WTC11 (cell line): Measurements from ENCODE around the gene LCE1D. TPM values are rescaled to one million over a fixed set of nuclear protein-coding genes. Genes with fewer than 3 reads are reported as not detected.

Source experiments
- ATAC-seq: fragments of 200-7000 bp; cut with Tn5 transposase; 2 replicates; pipeline ENCODE4 v1.10.0; 2021; ENCODE audit warnings: mild to moderate bottlenecking, moderate library complexity
- CTCF ChIA-PET: fragments of 300-600 bp; sonication (Branson Sonifier 250); formaldehyde crosslinking; loops from one replicate; lab custom pipeline; 2021; ENCODE audit warnings: antibody characterized with exemption; lab: Charles Lee
- POLR2A ChIA-PET: fragments of 350-600 bp; sonication (Branson Sonifier 250); formaldehyde crosslinking; loops from one replicate; lab custom pipeline; 2021; ENCODE audit warnings: antibody characterized with exemption; lab: Charles Lee
- DNase-seq: peaks from one replicate; pipeline ENCODE4 v3.0.0; 2021; ENCODE audit warnings: low spot score
- H3K27ac Mint-ChIP-seq: 2 replicates; pipeline ENCODE4 v1.8.0; 2021; ENCODE audit warnings: mixed read lengths
- H3K27me3 Mint-ChIP-seq: 2 replicates; pipeline ENCODE4 v1.8.0; 2021; ENCODE audit warnings: low read depth, mild to moderate bottlenecking, moderate library complexity, mixed read lengths
- H3K36me3 Mint-ChIP-seq: 2 replicates; pipeline ENCODE4 v1.8.0; 2021; ENCODE audit warnings: mixed read lengths
- H3K4me1 Mint-ChIP-seq: 2 replicates; pipeline ENCODE4 v1.8.0; 2022; ENCODE audit warnings: mixed read lengths
- H3K4me3 Mint-ChIP-seq: 2 replicates; pipeline ENCODE4 v1.8.0; 2021; ENCODE audit warnings: mild to moderate bottlenecking, moderate library complexity, mixed read lengths
- H3K9me3 Mint-ChIP-seq: 2 replicates; pipeline ENCODE4 v1.8.0; 2021; ENCODE audit warnings: mixed read lengths
- ATF1 ChIP-seq: sonication (generic); formaldehyde crosslinking; IDR thresholded peaks from 2 replicates; pipeline ENCODE4 v1.8.1; 2023; ENCODE audit warnings: mild to moderate bottlenecking, moderate library complexity, missing genetic modification reagents
- CBFB ChIP-seq: sonication (generic); formaldehyde crosslinking; IDR thresholded peaks from 2 replicates; pipeline ENCODE4 v1.8.1; 2022; ENCODE audit warnings: mild to moderate bottlenecking, low read depth, missing genetic modification reagents
- E2F4 ChIP-seq: sonication (generic); formaldehyde crosslinking; IDR thresholded peaks from 2 replicates; pipeline ENCODE4 v1.8.1; 2022; ENCODE audit warnings: low read depth, mild to moderate bottlenecking, moderate library complexity, missing genetic modification reagents, borderline replicate concordance
- FOXK1 ChIP-seq: sonication (generic); formaldehyde crosslinking; IDR thresholded peaks from 2 replicates; pipeline ENCODE4 v1.8.0; 2022; ENCODE audit warnings: mild to moderate bottlenecking, moderate library complexity, missing genetic modification reagents
- GABPB1 ChIP-seq: sonication (generic); formaldehyde crosslinking; IDR thresholded peaks from 2 replicates; pipeline ENCODE4 v1.8.1; 2023; ENCODE audit warnings: mild to moderate bottlenecking, missing genetic modification reagents
- IRF2 ChIP-seq: sonication (generic); formaldehyde crosslinking; IDR thresholded peaks from 2 replicates; pipeline ENCODE4 v1.8.0; 2022; ENCODE audit warnings: low read depth, missing genetic modification reagents, borderline replicate concordance
- KAT7 ChIP-seq: sonication (generic); formaldehyde crosslinking; IDR thresholded peaks from 2 replicates; pipeline ENCODE4 v1.8.1; 2023; ENCODE audit warnings: missing genetic modification reagents, mild to moderate bottlenecking, borderline replicate concordance
- TCF7 ChIP-seq: sonication (generic); formaldehyde crosslinking; IDR thresholded peaks from 2 replicates; pipeline ENCODE4 v1.8.0; 2022; ENCODE audit warnings: mild to moderate bottlenecking, low read depth, missing genetic modification reagents, moderate library complexity
- TP53 ChIP-seq: sonication (generic); formaldehyde crosslinking; IDR thresholded peaks from 2 replicates; pipeline ENCODE4 v1.8.1; 2023; ENCODE audit warnings: mild to moderate bottlenecking, missing genetic modification reagents
- ZNF232 ChIP-seq: sonication (generic); formaldehyde crosslinking; IDR thresholded peaks from 2 replicates; pipeline ENCODE4 v1.8.0; 2022; ENCODE audit warnings: mild to moderate bottlenecking, missing genetic modification reagents
- ZNF263 ChIP-seq: sonication (generic); formaldehyde crosslinking; IDR thresholded peaks from 2 replicates; pipeline ENCODE4 v1.8.1; 2022; ENCODE audit warnings: low read depth, mild to moderate bottlenecking, moderate library complexity, missing genetic modification reagents
- ZNF512 ChIP-seq: sonication (generic); formaldehyde crosslinking; IDR thresholded peaks from 2 replicates; pipeline ENCODE4 v1.8.1; 2022; ENCODE audit warnings: missing genetic modification reagents, borderline replicate concordance
- ZNF532 ChIP-seq: fragments of 250-450 bp; sonication (Bioruptor Pico); IDR thresholded peaks from 2 replicates; pipeline ENCODE4 v1.9.0; 2021; ENCODE audit warnings: mild to moderate bottlenecking, borderline replicate concordance
- total RNA-seq: library from RNA; stranded (reverse); gene quantifications from 3 replicates; pipeline ENCODE4 v1.2.3, GENCODE V29; 2021
- TF ChIP-seq, protein P1 (sequence below): fragments of 250-450 bp; sonication (Bioruptor Pico); IDR thresholded peaks from 2 replicates; pipeline ENCODE4 v1.9.0; 2021; ENCODE audit warnings: mild to moderate bottlenecking
- TF ChIP-seq, protein P2 (sequence below): sonication (generic); formaldehyde crosslinking; IDR thresholded peaks from 2 replicates; pipeline ENCODE4 v1.8.0; 2022; ENCODE audit warnings: mild to moderate bottlenecking, missing genetic modification reagents
- TF ChIP-seq, protein P3 (sequence below): sonication (generic); formaldehyde crosslinking; IDR thresholded peaks from 2 replicates; pipeline ENCODE4 v1.8.0; 2022; ENCODE audit warnings: missing genetic modification reagents

LCE1D gene
- total RNA-seq, 1 experiment from 2014 or later = not detected

DNA sequence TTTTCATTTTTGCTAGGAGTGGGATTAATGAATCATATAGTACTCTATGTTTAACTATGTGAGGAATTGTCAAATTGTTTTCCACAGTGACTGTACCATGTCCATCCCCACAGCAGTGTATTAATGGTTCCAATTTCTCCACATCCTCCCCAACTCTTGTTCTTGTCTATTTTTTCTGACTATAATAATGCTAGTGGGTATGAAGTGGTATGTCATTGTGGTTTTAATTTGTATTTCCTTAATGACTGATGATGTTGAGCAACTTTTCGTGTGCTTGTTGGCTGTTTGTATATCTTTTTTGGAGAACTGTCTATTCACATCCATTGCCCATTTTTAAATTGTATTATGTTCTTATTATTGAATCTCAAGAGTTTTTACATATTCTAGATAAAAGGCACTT, 48.7 kb upstream of the LCE1D start (continued):
- TF ChIP-seq, protein P1, sequence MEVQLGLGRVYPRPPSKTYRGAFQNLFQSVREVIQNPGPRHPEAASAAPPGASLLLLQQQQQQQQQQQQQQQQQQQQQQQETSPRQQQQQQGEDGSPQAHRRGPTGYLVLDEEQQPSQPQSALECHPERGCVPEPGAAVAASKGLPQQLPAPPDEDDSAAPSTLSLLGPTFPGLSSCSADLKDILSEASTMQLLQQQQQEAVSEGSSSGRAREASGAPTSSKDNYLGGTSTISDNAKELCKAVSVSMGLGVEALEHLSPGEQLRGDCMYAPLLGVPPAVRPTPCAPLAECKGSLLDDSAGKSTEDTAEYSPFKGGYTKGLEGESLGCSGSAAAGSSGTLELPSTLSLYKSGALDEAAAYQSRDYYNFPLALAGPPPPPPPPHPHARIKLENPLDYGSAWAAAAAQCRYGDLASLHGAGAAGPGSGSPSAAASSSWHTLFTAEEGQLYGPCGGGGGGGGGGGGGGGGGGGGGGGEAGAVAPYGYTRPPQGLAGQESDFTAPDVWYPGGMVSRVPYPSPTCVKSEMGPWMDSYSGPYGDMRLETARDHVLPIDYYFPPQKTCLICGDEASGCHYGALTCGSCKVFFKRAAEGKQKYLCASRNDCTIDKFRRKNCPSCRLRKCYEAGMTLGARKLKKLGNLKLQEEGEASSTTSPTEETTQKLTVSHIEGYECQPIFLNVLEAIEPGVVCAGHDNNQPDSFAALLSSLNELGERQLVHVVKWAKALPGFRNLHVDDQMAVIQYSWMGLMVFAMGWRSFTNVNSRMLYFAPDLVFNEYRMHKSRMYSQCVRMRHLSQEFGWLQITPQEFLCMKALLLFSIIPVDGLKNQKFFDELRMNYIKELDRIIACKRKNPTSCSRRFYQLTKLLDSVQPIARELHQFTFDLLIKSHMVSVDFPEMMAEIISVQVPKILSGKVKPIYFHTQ (CRISPR knock-in tag) = no peak

GRCh38 chr1:152752225-152752624, 44.3 kb upstream of the LCE1D start:
- H3K4me3 Mint-ChIP-seq = no peak overlapping the region
- POLR2A ChIA-PET = no interaction called here
- no peak for ATAC-seq
- H3K9me3 Mint-ChIP-seq = peaks cover 87% of the 10 kb centered on the region
- H3K4me1 Mint-ChIP-seq = no peaks in the 10 kb centered on the region
- TF ChIP-seq E2F4 (CRISPR knock-in tag) (no peak), KAT7 (CRISPR knock-in tag) (no peak), TP53 (CRISPR knock-in tag) (no peak), CBFB (no peak), ZNF232 (no peak), TCF7 (CRISPR knock-in tag) (no peak), FOXK1 (no peak), ZNF263 (CRISPR knock-in tag) (no peak), GABPB1 (CRISPR knock-in tag) (no peak), ZNF532 (CRISPR knock-in tag) (no peak), IRF2 (CRISPR knock-in tag) (no peak), ATF1 (CRISPR knock-in tag) (no peak), ZNF512 (no peak)
- TF ChIP-seq, protein P2, sequence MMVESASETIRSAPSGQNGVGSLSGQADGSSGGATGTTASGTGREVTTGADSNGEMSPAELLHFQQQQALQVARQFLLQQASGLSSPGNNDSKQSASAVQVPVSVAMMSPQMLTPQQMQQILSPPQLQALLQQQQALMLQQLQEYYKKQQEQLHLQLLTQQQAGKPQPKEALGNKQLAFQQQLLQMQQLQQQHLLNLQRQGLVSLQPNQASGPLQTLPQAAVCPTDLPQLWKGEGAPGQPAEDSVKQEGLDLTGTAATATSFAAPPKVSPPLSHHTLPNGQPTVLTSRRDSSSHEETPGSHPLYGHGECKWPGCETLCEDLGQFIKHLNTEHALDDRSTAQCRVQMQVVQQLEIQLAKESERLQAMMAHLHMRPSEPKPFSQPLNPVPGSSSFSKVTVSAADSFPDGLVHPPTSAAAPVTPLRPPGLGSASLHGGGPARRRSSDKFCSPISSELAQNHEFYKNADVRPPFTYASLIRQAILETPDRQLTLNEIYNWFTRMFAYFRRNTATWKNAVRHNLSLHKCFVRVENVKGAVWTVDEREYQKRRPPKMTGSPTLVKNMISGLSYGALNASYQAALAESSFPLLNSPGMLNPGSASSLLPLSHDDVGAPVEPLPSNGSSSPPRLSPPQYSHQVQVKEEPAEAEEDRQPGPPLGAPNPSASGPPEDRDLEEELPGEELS = no peak
- TF ChIP-seq, protein P3, sequence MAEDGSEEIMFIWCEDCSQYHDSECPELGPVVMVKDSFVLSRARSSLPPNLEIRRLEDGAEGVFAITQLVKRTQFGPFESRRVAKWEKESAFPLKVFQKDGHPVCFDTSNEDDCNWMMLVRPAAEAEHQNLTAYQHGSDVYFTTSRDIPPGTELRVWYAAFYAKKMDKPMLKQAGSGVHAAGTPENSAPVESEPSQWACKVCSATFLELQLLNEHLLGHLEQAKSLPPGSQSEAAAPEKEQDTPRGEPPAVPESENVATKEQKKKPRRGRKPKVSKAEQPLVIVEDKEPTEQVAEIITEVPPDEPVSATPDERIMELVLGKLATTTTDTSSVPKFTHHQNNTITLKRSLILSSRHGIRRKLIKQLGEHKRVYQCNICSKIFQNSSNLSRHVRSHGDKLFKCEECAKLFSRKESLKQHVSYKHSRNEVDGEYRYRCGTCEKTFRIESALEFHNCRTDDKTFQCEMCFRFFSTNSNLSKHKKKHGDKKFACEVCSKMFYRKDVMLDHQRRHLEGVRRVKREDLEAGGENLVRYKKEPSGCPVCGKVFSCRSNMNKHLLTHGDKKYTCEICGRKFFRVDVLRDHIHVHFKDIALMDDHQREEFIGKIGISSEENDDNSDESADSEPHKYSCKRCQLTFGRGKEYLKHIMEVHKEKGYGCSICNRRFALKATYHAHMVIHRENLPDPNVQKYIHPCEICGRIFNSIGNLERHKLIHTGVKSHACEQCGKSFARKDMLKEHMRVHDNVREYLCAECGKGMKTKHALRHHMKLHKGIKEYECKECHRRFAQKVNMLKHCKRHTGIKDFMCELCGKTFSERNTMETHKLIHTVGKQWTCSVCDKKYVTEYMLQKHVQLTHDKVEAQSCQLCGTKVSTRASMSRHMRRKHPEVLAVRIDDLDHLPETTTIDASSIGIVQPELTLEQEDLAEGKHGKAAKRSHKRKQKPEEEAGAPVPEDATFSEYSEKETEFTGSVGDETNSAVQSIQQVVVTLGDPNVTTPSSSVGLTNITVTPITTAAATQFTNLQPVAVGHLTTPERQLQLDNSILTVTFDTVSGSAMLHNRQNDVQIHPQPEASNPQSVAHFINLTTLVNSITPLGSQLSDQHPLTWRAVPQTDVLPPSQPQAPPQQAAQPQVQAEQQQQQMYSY = no peak
- TF ChIP-seq, all 79 proteins: peak for 0
- Mint-ChIP-seq H3K36me3 (peaks cover 72% of the 10 kb centered on the region), H3K27me3 (peaks cover 19% of the 10 kb centered on the region), H3K27ac (no peak overlapping the region)
- DNase-seq = no peak
- CTCF ChIA-PET = no interaction called here
